Fibroblast of mammary gland (primary cell): Measurements from ENCODE around the gene DCAF8.

ENCODE experiments used
- DNase-seq: peaks from one replicate; pipeline ENCODE4 v3.0.0-alpha.2; 2010; ENCODE audit warnings: low read depth
- H3K4me3 ChIP-seq: 2 replicates; pipeline ENCODE4 v1.5.1; 2011; ENCODE audit warnings: low read depth, mild to moderate bottlenecking, low read length, moderate library complexity; ENCODE audit not compliant: control insufficient read depth
- CTCF ChIP-seq: conservative IDR thresholded peaks from 2 replicates; pipeline ENCODE4 v1.5.1; 2011; ENCODE audit warnings: low read depth, low read length, inconsistent platforms; ENCODE audit not compliant: control insufficient read depth, insufficient read depth

The DCAF8 gene

DNA sequence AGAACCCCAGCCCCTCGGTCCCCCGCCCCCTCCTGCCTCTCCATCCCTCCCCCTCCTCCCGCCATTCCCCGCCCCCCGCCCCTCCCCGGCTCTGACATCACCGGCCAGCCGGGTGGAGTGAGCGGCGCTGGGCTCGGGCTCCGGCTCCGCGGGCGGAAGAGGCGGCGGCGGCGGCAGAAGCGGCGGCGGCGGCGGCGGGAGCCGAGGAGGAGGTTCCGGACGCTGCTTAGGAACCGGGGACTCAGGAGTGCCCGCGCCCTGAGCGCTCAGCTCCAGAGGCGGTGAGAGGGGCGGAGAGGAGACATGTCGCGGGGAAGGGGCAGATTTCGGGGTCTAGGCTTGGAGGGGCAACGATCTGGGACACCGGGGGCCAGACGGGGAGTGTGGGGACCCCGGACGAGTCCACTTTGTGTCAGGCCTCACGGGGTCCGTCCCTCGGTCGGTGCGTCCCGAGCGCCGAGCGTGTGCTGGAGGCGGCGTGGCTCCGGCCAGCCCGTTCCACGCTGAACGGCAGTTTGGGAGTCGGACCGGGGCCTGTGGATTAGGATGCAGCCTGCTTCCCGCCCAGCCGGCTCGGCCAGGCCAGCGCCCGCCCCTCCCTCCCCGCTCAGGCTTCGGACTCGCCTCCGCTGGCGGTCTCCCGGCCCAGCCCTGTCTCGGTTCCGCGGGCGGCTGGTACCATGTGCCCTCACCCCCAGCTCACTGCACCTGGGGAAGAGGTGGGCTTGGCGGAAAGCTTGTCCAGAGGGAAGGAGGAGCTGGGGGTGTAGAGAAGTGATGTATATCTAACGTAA is 56.9 kb downstream of the DCAF8 start, which contains the start of gene PEA15:
TSS of gene PEA15 (plus strand) at position 143 of the 794 bp plus-strand sequence. CDS start 6,161 bp downstream, outside the sequence.
- TF ChIP-seq CTCF, result no peak
- peak; percentile 32 for DNase-seq
- H3K4me3 ChIP-seq, result peak within 1 kb of the TSS; percentile 87

GRCh38 chr1:160204526-160205241 is 57.7 kb downstream of the DCAF8 start:
- peak overlapping the region; percentile 44 for H3K4me3 ChIP-seq
- DNase-seq, result no peak

GRCh38 chr1:160200786-160201185 is 61.6 kb downstream of the DCAF8 start:
- DNase-seq, result no peak
- H3K4me3 ChIP-seq, result no peak overlapping the region
- no peak for TF ChIP-seq CTCF

More at GRCh38 chr1:160204526-160205241, 57.7 kb downstream of the DCAF8 start:
- TF ChIP-seq CTCF, result no peak

DNA sequence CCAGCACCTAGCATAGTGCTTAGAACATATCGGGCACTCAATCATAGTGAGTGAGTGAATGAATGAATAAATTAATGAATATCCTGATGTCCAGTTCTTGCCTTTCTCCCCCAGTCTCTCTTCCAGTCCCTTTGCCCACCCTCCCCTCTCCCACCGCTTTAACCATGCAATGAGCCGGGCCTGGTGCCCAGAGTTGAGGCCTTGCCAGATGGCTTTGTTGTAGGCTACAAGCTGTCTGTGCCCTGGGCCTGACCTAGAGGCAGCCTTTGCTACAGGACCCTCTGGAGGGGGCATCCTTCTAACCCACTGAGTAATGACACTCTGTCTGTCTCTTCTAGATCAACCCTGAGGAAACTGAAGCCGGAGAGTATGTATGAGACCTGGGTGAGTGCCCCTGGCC is 65.1 kb downstream of the DCAF8 start:
- no peak overlapping the region for H3K4me3 ChIP-seq
- no peak for DNase-seq
- no peak for TF ChIP-seq CTCF

DNA sequence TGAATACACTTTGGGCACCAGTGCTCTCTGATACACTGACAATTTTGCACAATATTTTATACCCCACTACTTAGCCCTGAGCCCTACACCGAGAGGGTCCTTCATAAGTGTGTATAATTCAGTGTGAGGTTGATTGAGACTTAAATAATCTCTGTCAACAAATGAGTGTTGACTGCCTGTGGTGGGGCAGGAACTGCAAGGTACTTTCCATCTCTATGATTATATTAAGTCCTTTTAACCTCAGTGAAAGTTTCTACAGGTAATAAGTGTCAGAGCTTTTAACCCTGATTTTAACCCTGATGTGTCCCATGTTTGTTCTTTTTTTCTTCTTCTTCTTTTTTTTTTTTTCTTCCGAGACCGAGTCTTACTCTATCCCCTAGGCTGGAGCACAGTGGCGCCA is 66.2 kb downstream of the DCAF8 start:
- no peak for DNase-seq
- no peak for TF ChIP-seq CTCF
- no peak overlapping the region for H3K4me3 ChIP-seq

GRCh38 chr1:160194737-160195059 is 67.7 kb downstream of the DCAF8 start:
- no peak overlapping the region for H3K4me3 ChIP-seq
- TF ChIP-seq CTCF, result no peak
- no peak for DNase-seq
